Neural cell (in vitro differentiated cells): ENCODE data around the gene EZR. TPM values are rescaled to one million over a fixed set of nuclear protein-coding genes. Genes with fewer than 3 reads are reported as not detected.
A peak's percentile ranks its signal among the peaks of the same experiment; 100 is the strongest.

ENCODE experiments used
- H2AFZ ChIP-seq: fragments of 200-600, 300-800 bp; sonication (generic), shearing (Covaris generic); 2 replicates; pipeline ENCODE4 v1.6.0; 2014; ENCODE audit warnings: low read depth, mild to moderate bottlenecking, antibody characterized with exemption, low read length, moderate library complexity
- H3F3A ChIP-seq: fragments of 200-600 bp; shearing (Covaris generic); 2 replicates; pipeline ENCODE4 v1.6.1; 2016; ENCODE audit warnings: mild to moderate bottlenecking, moderate library complexity, mixed read lengths, antibody characterized with exemption, low read length; ENCODE audit not compliant: insufficient read depth, poor library complexity, severe bottlenecking
- H3K27ac ChIP-seq: fragments of 200-600, 300-800 bp; sonication (generic), shearing (Covaris generic); 2 replicates; pipeline ENCODE4 v1.5.1; 2014; ENCODE audit warnings: mild to moderate bottlenecking, low read length, moderate library complexity
- H3K27me3 ChIP-seq: fragments of 300-800, 200-600 bp; sonication (generic), shearing (Covaris generic); 2 replicates; pipeline ENCODE4 v1.6.0; 2014; ENCODE audit warnings: mild to moderate bottlenecking, low read depth, low read length, moderate library complexity; ENCODE audit not compliant: insufficient read depth
- H3K36me3 ChIP-seq: fragments of 300-800, 200-600 bp; sonication (generic), shearing (Covaris generic); 2 replicates; pipeline ENCODE4 v1.5.1; 2014; ENCODE audit warnings: mild to moderate bottlenecking, antibody characterized with exemption, low read length, moderate library complexity; ENCODE audit not compliant: insufficient read depth
- H3K4me2 ChIP-seq: fragments of 300-800, 200-600 bp; sonication (generic), shearing (Covaris generic); 2 replicates; pipeline ENCODE4 v1.6.0; 2014; ENCODE audit warnings: mild to moderate bottlenecking, low read length
- H3K4me3 ChIP-seq: fragments of 300-800, 200-600 bp; sonication (generic), shearing (Covaris generic); 2 replicates; pipeline ENCODE4 v1.5.1; 2014; ENCODE audit warnings: mild to moderate bottlenecking, low read length, moderate library complexity
- H3K79me2 ChIP-seq: fragments of 200-600 bp; shearing (Covaris generic); replicated peaks from 2 replicates; pipeline ENCODE4 v1.6.0; 2014; ENCODE audit warnings: mild to moderate bottlenecking, low read length, moderate library complexity; ENCODE audit not compliant: insufficient read depth
- H3K9ac ChIP-seq: fragments of 300-800, 200-600 bp; sonication (generic), shearing (Covaris generic); 2 replicates; pipeline ENCODE4 v1.6.1; 2016; ENCODE audit warnings: mild to moderate bottlenecking, low read length, mixed read lengths
- H3K9me2 ChIP-seq: fragments of 200-600 bp; shearing (Covaris generic); 2 replicates; pipeline ENCODE4 v1.6.1; 2016; ENCODE audit warnings: mild to moderate bottlenecking, low read length, mixed read lengths; ENCODE audit not compliant: insufficient read depth
- H3K9me3 ChIP-seq: fragments of 200-600, 300-800 bp; sonication (generic), shearing (Covaris generic); 2 replicates; pipeline ENCODE4 v1.6.1; 2016; ENCODE audit warnings: mild to moderate bottlenecking, mixed run types, low read length, moderate library complexity, mixed read lengths
- H4K20me1 ChIP-seq: fragments of 200-600 bp; shearing (Covaris generic); 2 replicates; pipeline ENCODE4 v1.6.1; 2016; ENCODE audit warnings: mild to moderate bottlenecking, mixed run types; ENCODE audit not compliant: insufficient read depth
- CTCF ChIP-seq: fragments of 450-650 bp; IDR thresholded peaks from 2 replicates; pipeline ENCODE4 v1.5.1; 2014; ENCODE audit warnings: antibody characterized with exemption, mild to moderate bottlenecking, moderate library complexity; ENCODE audit not compliant: poor library complexity, severe bottlenecking
- EP300 ChIP-seq: fragments of 450-650 bp; conservative IDR thresholded peaks from 2 replicates; pipeline ENCODE4 v1.6.1; 2014; ENCODE audit warnings: antibody characterized with exemption, mild to moderate bottlenecking, moderate library complexity; ENCODE audit not compliant: poor library complexity, severe bottlenecking
- EZH2 ChIP-seq: fragments of 200-600, 300-800 bp; shearing (Covaris generic), sonication (generic); IDR thresholded peaks from 2 replicates; pipeline ENCODE4 v1.6.1; 2014; ENCODE audit warnings: antibody characterized with exemption, low read length, borderline replicate concordance, mild to moderate bottlenecking; ENCODE audit not compliant: insufficient read depth, poor library complexity, severe bottlenecking
- MXI1 ChIP-seq: fragments of 450-650 bp; conservative IDR thresholded peaks from 2 replicates; pipeline ENCODE4 v1.6.1; 2014; ENCODE audit warnings: antibody characterized with exemption, mild to moderate bottlenecking; ENCODE audit not compliant: poor library complexity, severe bottlenecking
- POLR2AphosphoS5 ChIP-seq: IDR thresholded peaks from 2 replicates; pipeline ENCODE4 v1.6.1; 2012
- RAD21 ChIP-seq: fragments of 450-650 bp; conservative IDR thresholded peaks from 2 replicates; pipeline ENCODE4 v1.6.1; 2014; ENCODE audit warnings: antibody characterized with exemption, mild to moderate bottlenecking, moderate library complexity
- REST ChIP-seq: IDR thresholded peaks from 2 replicates; pipeline ENCODE4 v1.6.1; 2012; ENCODE audit warnings: borderline replicate concordance
- SMC3 ChIP-seq: fragments of 450-650 bp; conservative IDR thresholded peaks from 2 replicates; pipeline ENCODE4 v1.6.1; 2014; ENCODE audit warnings: antibody characterized with exemption, mild to moderate bottlenecking, moderate library complexity; ENCODE audit not compliant: poor library complexity
- TAF1 ChIP-seq: IDR thresholded peaks from 2 replicates; pipeline ENCODE4 v1.6.1; 2012; ENCODE audit warnings: low read depth
- polyA minus RNA-seq: library from RNA; depleted of rRNA, polyadenylated mRNA; stranded (reverse); fragments of >200 nt; gene quantifications from 2 replicates; pipeline ENCODE4 v1.2.3, GENCODE V29; 2014
- polyA plus RNA-seq: library from polyadenylated mRNA; depleted of rRNA; stranded (reverse); fragments of >200 nt; gene quantifications from 2 replicates; pipeline ENCODE4 v1.2.3, GENCODE V29; 2014

EZR gene
- polyA plus RNA-seq = 1.4 and 1.6 TPM in 2 replicates
- polyA minus RNA-seq = 2.3 and 2.4 TPM in 2 replicates

GRCh38 chr6:158819213-158819976 is at the start of gene EZR:
Gene EZR, minus strand, starts transcription at chr6:158819368. Its CDS starts 1,275 bp downstream, at chr6:158818093.
- no peaks in the 10 kb centered on the region for H3F3A ChIP-seq
- H3K36me3 ChIP-seq = no peaks in the 10 kb centered on the region
- H3K79me2 ChIP-seq = peaks cover 8% of the 10 kb centered on the region
- H3K9ac ChIP-seq = peak within 1 kb of the TSS; percentile 36
- no peaks in the 10 kb centered on the region for H3K9me2 ChIP-seq
- no peak for TF ChIP-seq REST
- TF ChIP-seq SMC3 = no peak
- no peak for TF ChIP-seq MXI1
- no peak for TF ChIP-seq POLR2AphosphoS5
- no peak for TF ChIP-seq TAF1
- TF ChIP-seq EZH2 = no peak
- no peak for TF ChIP-seq RAD21
- TF ChIP-seq EP300 = no peak
- TF ChIP-seq CTCF = no peak
- no peak within 1 kb of the TSS for H3K27ac ChIP-seq
- H3K4me2 ChIP-seq = no peak within 1 kb of the TSS
- H4K20me1 ChIP-seq = no peaks in the 10 kb centered on the region
- no peak within 1 kb of the TSS for H2AFZ ChIP-seq
- peaks cover 17% of the 10 kb centered on the region for H3K27me3 ChIP-seq
- H3K9me3 ChIP-seq = no peaks in the 10 kb centered on the region
- H3K4me3 ChIP-seq = peak within 1 kb of the TSS; percentile 68

DNA sequence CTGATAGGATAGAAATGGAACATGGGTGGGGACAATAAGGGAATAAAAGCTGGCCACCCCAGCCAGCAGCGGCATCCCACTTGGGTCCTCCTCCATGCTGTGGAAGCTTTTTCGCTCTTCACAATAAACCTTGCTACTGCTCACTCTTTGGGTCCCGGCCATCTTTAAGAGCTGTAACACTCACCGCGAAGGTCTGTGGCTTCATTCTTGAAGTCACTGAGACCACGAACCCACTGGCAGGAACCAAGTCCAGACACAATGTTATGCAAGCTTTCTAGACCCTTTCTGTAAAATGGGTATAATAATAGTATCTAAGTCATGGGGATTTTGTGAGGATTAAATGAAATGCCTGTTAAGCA is 48.9 kb upstream of the EZR start:
- Histone ChIP-seq H3K79me2 (no peaks in the 10 kb centered on the region), H3K27me3 (peaks cover 3% of the 10 kb centered on the region), H3K4me2 (no peak overlapping the region)

More for the DNA sequence above, 48.9 kb upstream of the EZR start:
- H3F3A ChIP-seq = no peaks in the 10 kb centered on the region
- no peak overlapping the region for H3K4me3 ChIP-seq
- H2AFZ ChIP-seq = no peak overlapping the region
- no peak for TF ChIP-seq EP300
- no peak for TF ChIP-seq CTCF
- TF ChIP-seq REST = no peak
- TF ChIP-seq EZH2 = no peak
- no peak for TF ChIP-seq MXI1
- H3K27ac ChIP-seq = no peak overlapping the region
- no peaks in the 10 kb centered on the region for H3K9me2 ChIP-seq
- H3K9ac ChIP-seq = no peak overlapping the region
- H3K9me3 ChIP-seq = no peaks in the 10 kb centered on the region
- no peaks in the 10 kb centered on the region for H3K36me3 ChIP-seq
- no peaks in the 10 kb centered on the region for H4K20me1 ChIP-seq
